Heart left ventricle (tissue), 16 donors: Measurements from ENCODE around the gene FAAH. TPM values are rescaled to one million over a fixed set of nuclear protein-coding genes. Genes with fewer than 3 reads are reported as not detected.

Experiments
- ATAC-seq, 4 donors: fragments of 200-7000 bp; cut with Tn5 transposase; one replicate each; pipeline ENCODE4 v1.9.1; 2020 to 2022; ENCODE audit warnings: moderate library complexity in 4 of 4, mild to moderate bottlenecking in 3 of 4, moderate number of reproducible peaks in 1 of 4
- DNase-seq, 5 donors: peaks; one replicate each; pipeline ENCODE4 v3.0.0-alpha.2; 2020
- H3K27ac ChIP-seq, 12 donors: fragments of 200-600 bp; sonication (generic) in 4 of 12; one replicate each; pipeline versions ENCODE4 v1.5.0 to v1.8.0; 2016 to 2022; ENCODE audit warnings: mild to moderate bottlenecking in 2 of 12
- H3K27me3 ChIP-seq, 9 donors: fragments of 200-600 bp; sonication (generic) in 2 of 9; one replicate each; pipeline versions ENCODE4 v1.5.1 to v1.8.0; 2016 to 2022; ENCODE audit warnings: mild to moderate bottlenecking in 3 of 9
- H3K36me3 ChIP-seq, 9 donors: fragments of 200-600 bp; sonication (generic) in 2 of 9; one replicate each; pipeline versions ENCODE4 v1.5.0 to v1.8.0; 2018 to 2022; ENCODE audit warnings: mild to moderate bottlenecking in 2 of 9
- H3K4me1 ChIP-seq, 12 donors: fragments of 200-600 bp; sonication (generic) in 4 of 12; one replicate each; pipeline versions ENCODE4 v1.5.0 to v1.8.0; 2016 to 2022; ENCODE audit warnings: mild to moderate bottlenecking in 3 of 12
- H3K4me3 ChIP-seq, 12 donors: fragments of 200-600 bp; sonication (generic) in 4 of 12; one replicate each; pipeline versions ENCODE4 v1.5.0 to v1.8.0; 2017 to 2022; ENCODE audit warnings: mild to moderate bottlenecking in 9 of 12, moderate library complexity in 4 of 12
- H3K9me3 ChIP-seq, 12 donors: fragments of 200-600 bp; sonication (generic) in 4 of 12; one replicate each; pipeline versions ENCODE4 v1.5.0 to v1.8.0; 2016 to 2022; ENCODE audit warnings: mild to moderate bottlenecking in 1 of 12
- POLR2A ChIP-seq, 2 donors: fragments of 450-650 bp; IDR thresholded peaks; one replicate each; pipeline ENCODE4 v1.6.1; 2017; ENCODE audit warnings: antibody characterized with exemption in 2 of 2, mild to moderate bottlenecking in 2 of 2, moderate library complexity in 2 of 2
- WGBS, 4 donors: extraction: QIAGEN DNeasy Blood & Tissue Kit in 2 of 4; methylation state at CpG; one replicate each; pipeline versions ENCODE4 v1.1.5 to v1.1.7; 2013 to 2018; 5-methylcytosine and 5-hydroxymethylcytosine counted together
- intact Hi-C, 10 donors: fragments of 100-400 bp; cut with DNase I; formaldehyde crosslinking; loops; one replicate each; pipeline versions ENCODE4 v1.11.1 to v1.14.2; 2022
- polyA plus RNA-seq, 2 donors: library from polyadenylated mRNA; stranded (reverse); fragments of 200-250 nt; gene quantifications; one replicate each; pipeline ENCODE4 v1.2.3, GENCODE V29; 2013
- total RNA-seq, 9 donors: library from RNA; depleted of rRNA in 2 of 9; stranded (reverse); fragments of >200 nt in 2 of 9; fragmentation: NEBNext Ultra II Directional in 3 of 9; extraction: Animal tissue kit (Norgen Biotek cat#: 25700) in 3 of 9; gene quantifications; one replicate each; pipeline versions ENCODE4 v1.1.0 to v1.2.4, GENCODE V29; 2016 to 2023
- TF ChIP-seq, protein P1 (sequence below), 12 donors: fragments of 200-600 bp; sonication (generic) in 4 of 12; IDR thresholded peaks; one replicate each; pipeline versions ENCODE4 v1.5.0 to v1.8.0; 2018 to 2022; ENCODE audit warnings: antibody characterized with exemption in 12 of 12, mild to moderate bottlenecking in 5 of 12
- donor health status: ischemic (EF 13 %, LVEDD 7.1; RV severe dilation, severe dysfunction).
- donor health status: healthy with polysubstance abuse.
- donor health status: DM: no; HTN: yes; CAD: no.
- donor health status: DM: no; HTN: no; CAD: no.
- donor health status: ischemic (EF 25% LVEDD 6.9; RV normal size, moderate dysfunction).
- donor health status: ischemic (EF 25% LVEDD 5.7; RV mildly dilated, moderate dysfunction).
- donor health status: healthy.
- donor health status: DM: yes; HTN: yes; CAD: no.
- donor health status: ischemic (EF 35%, LVEDD 5.7; RV mildly dilated, moderate dysfunction).
- donor health status: nonischemic (EF 11% LVEDD 7.7; RV severe dilation, severe dysfunction).
- donor health status: DM: yes; HTN: yes; CAD: no.
- donor health status: PGD.
- donor health status: ischemic (EF 29% LVEDD 5.4; RV normal size, mild dysfunction).
- donor health status: nonischemic (EF 23%, LVEDD 6.1; RV moderate dilation, normal function).

Gene FAAH
- total and polyA plus RNA-seq, 11 donors: 1.9 to 8.0 (median 3.5) TPM

- ATAC-seq (peak; percentile 40 to 78 (median 68)), DNase-seq (peak in 4 of 5 donors; percentile 40 to 60 (median 44))
- Histone ChIP-seq H3K27ac (no peak overlapping the region), H3K27me3 (no peaks in the 10 kb centered on the region), H3K4me3 (no peak overlapping the region), H3K36me3 (no peaks in the 10 kb centered on the region), H3K4me1 (peaks cover 0 to 37% (median 6%) of the 10 kb centered on the region in 12 donors), H3K9me3 (no peaks in the 10 kb centered on the region)
- TF ChIP-seq POLR2A (IDR thresholded peaks at IDR 0.05): no peak
- TF ChIP-seq, protein P1, sequence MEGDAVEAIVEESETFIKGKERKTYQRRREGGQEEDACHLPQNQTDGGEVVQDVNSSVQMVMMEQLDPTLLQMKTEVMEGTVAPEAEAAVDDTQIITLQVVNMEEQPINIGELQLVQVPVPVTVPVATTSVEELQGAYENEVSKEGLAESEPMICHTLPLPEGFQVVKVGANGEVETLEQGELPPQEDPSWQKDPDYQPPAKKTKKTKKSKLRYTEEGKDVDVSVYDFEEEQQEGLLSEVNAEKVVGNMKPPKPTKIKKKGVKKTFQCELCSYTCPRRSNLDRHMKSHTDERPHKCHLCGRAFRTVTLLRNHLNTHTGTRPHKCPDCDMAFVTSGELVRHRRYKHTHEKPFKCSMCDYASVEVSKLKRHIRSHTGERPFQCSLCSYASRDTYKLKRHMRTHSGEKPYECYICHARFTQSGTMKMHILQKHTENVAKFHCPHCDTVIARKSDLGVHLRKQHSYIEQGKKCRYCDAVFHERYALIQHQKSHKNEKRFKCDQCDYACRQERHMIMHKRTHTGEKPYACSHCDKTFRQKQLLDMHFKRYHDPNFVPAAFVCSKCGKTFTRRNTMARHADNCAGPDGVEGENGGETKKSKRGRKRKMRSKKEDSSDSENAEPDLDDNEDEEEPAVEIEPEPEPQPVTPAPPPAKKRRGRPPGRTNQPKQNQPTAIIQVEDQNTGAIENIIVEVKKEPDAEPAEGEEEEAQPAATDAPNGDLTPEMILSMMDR (IDR thresholded peaks at IDR 0.05): no peak
- intact Hi-C loops: loop anchor here in 3 of 10 donors (2.0 to 10.0 kb wide), 3 partner anchors 125 to 323 kb away; no protein-coding TSS in a partner anchor
- WGBS, 4 donors: 43 to 54% (median 46%) methylated on average over 8 to 10 of the region's 10 CpGs
Observed at GRCh38 chr1:46401964-46402626, 8.0 kb downstream of the FAAH start.

DNA sequence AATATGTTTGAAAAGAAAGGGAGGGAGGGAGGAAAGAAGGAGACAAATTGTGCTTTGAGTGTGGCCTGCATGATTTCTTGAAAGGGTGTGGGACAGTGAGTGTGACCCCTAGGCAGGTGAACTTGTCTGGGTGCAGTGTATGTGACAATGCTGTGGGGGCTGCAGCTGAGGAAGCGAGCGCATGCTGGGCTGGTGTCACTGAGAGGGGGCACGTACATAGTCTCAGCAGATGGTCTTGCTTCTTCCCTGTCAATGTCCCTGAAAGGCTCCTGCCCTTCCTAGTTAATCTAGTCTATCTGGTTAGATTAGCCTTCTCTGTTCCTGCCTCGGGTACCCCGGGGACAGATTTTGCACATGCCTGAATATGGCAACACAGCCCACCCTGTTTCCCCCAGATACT, 9.8 kb downstream of the FAAH start:
- DNase-seq (no peak), ATAC-seq (no peak)
- H3K27ac ChIP-seq: no peak overlapping the region
- intact Hi-C loops: loop anchor here in 3 of 10 donors (2.0 to 10.0 kb wide), 3 partner anchors 123 to 321 kb away; no protein-coding TSS in a partner anchor
- no peaks in the 10 kb centered on the region for H3K36me3 ChIP-seq
- H3K4me3 ChIP-seq: no peak overlapping the region
- H3K27me3 ChIP-seq: no peaks in the 10 kb centered on the region
- WGBS, 4 donors: 90 to 94% (median 91%) methylated on average over 5 of the region's 5 CpGs
- no peak for TF ChIP-seq POLR2A (IDR thresholded peaks at IDR 0.05)
- TF ChIP-seq, protein P1 (IDR thresholded peaks at IDR 0.05): no peak
- H3K4me1 ChIP-seq: peaks cover 0 to 37% (median 6%) of the 10 kb centered on the region in 12 donors
- H3K9me3 ChIP-seq: no peaks in the 10 kb centered on the region

- intact Hi-C loops: loop anchor here in 3 of 10 donors (5.0 to 10.0 kb wide), 3 partner anchors 313 to 320 kb away; partner anchors contain the start of gene EFCAB14 (in 1 of the 3)
- H3K4me3 ChIP-seq: no peak overlapping the region
- H3K27me3 ChIP-seq: no peaks in the 10 kb centered on the region
- H3K27ac ChIP-seq: no peak overlapping the region
- TF ChIP-seq, protein P1 (IDR thresholded peaks at IDR 0.05): no peak
- TF ChIP-seq POLR2A (IDR thresholded peaks at IDR 0.05): no peak
- H3K9me3 ChIP-seq: no peaks in the 10 kb centered on the region
- H3K4me1 ChIP-seq: peaks cover 0 to 37% (median 5%) of the 10 kb centered on the region in 12 donors
- DNase-seq: peak in 1 of 5 donors; percentile 57
- WGBS, 4 donors: 93 to 98% (median 95%) methylated on average over 4 to 7 of the region's 7 CpGs
- H3K36me3 ChIP-seq: no peaks in the 10 kb centered on the region
- ATAC-seq: no peak
Observed at GRCh38 chr1:46404482-46405196, 10.5 kb downstream of the FAAH start.

GRCh38 chr1:46405197-46405555, 11.1 kb downstream of the FAAH start:
- H3K36me3 ChIP-seq: no peaks in the 10 kb centered on the region
- ATAC-seq (no peak), DNase-seq (peak in 1 of 5 donors; percentile 48)
- WGBS, 4 donors: 95 to 100% (median 95%) methylated on average over 9 to 12 of the region's 12 CpGs
- no peaks in the 10 kb centered on the region for H3K9me3 ChIP-seq
- H3K4me1 ChIP-seq: peaks cover 0 to 37% (median 5%) of the 10 kb centered on the region in 12 donors
- H3K4me3 ChIP-seq: no peak overlapping the region
- no peak overlapping the region for H3K27ac ChIP-seq
- TF ChIP-seq, protein P1 (IDR thresholded peaks at IDR 0.05): no peak
- no peak for TF ChIP-seq POLR2A (IDR thresholded peaks at IDR 0.05)
- no peaks in the 10 kb centered on the region for H3K27me3 ChIP-seq
- intact Hi-C loops: loop anchor here in 2 of 10 donors (5.0 to 10.0 kb wide), 2 partner anchors 312 to 320 kb away; partner anchors contain the start of gene EFCAB14 (in 1 of the 2)
